H9 (cell line): Measurements from ENCODE around the gene GRM3. TPM values are rescaled to one million over a fixed set of nuclear protein-coding genes. Genes with fewer than 3 reads are reported as not detected.

ENCODE experiments used
- DNase-seq: peaks from one replicate; pipeline ENCODE4 v3.0.0-alpha.2; 2017
- H2AFZ ChIP-seq: one replicate; pipeline ENCODE4 v1.6.1; 2013; ENCODE audit warnings: mild to moderate bottlenecking, low read length, control low read depth, moderate library complexity
- H2AK5ac ChIP-seq: 2 replicates; pipeline ENCODE4 v1.6.1; 2013; ENCODE audit warnings: low read length, control low read depth, mixed read lengths; ENCODE audit not compliant: insufficient read length
- H2BK120ac ChIP-seq: one replicate; pipeline ENCODE4 v1.6.1; 2013; ENCODE audit warnings: low read depth, mild to moderate bottlenecking, low read length, control low read depth, inconsistent platforms; ENCODE audit not compliant: poor library complexity, severe bottlenecking
- H2BK12ac ChIP-seq: 2 replicates; pipeline ENCODE4 v1.6.1; 2013; ENCODE audit warnings: low read length, control low read depth, mixed read lengths, low read depth; ENCODE audit not compliant: insufficient read length
- H2BK15ac ChIP-seq: 2 replicates; pipeline ENCODE4 v1.6.1; 2013; ENCODE audit warnings: low read depth, low read length, control low read depth
- H2BK20ac ChIP-seq: one replicate; pipeline ENCODE4 v1.6.1; 2013; ENCODE audit warnings: low read depth, mild to moderate bottlenecking, low read length, control low read depth, inconsistent platforms; ENCODE audit not compliant: poor library complexity, severe bottlenecking
- H2BK5ac ChIP-seq: 2 replicates; pipeline ENCODE4 v1.6.1; 2013; ENCODE audit warnings: low read length, control low read depth, mixed read lengths; ENCODE audit not compliant: insufficient read length
- H3K14ac ChIP-seq: 2 replicates; pipeline ENCODE4 v1.6.1; 2013; ENCODE audit warnings: low read length, control low read depth; ENCODE audit not compliant: insufficient read depth
- H3K18ac ChIP-seq: 2 replicates; pipeline ENCODE4 v1.6.1; 2013; ENCODE audit warnings: low read depth, mild to moderate bottlenecking, mixed read lengths, low read length, control low read depth; ENCODE audit not compliant: insufficient read length
- H3K23ac ChIP-seq: 2 replicates; pipeline ENCODE4 v1.6.1; 2013; ENCODE audit warnings: low read length, control low read depth, mixed read lengths, low read depth; ENCODE audit not compliant: insufficient read length
- H3K23me2 ChIP-seq: 2 replicates; pipeline ENCODE4 v1.6.1; 2013; ENCODE audit warnings: low read depth, mild to moderate bottlenecking, mixed read lengths, low read length, control low read depth; ENCODE audit not compliant: insufficient read length, poor library complexity, severe bottlenecking
- H3K27ac ChIP-seq: 2 replicates; pipeline ENCODE4 v1.5.1; 2013; ENCODE audit warnings: low read length, control low read depth, mixed read lengths, low read depth; ENCODE audit not compliant: insufficient read length
- H3K27me3 ChIP-seq: 2 replicates; pipeline ENCODE4 v1.6.1; 2013; ENCODE audit warnings: low read length, control low read depth, inconsistent platforms; ENCODE audit not compliant: insufficient read depth
- H3K4ac ChIP-seq: 2 replicates; pipeline ENCODE4 v1.6.1; 2013; ENCODE audit warnings: low read depth, mild to moderate bottlenecking, control low read depth, inconsistent platforms, low read length, moderate library complexity
- H3K4me1 ChIP-seq: 2 replicates; pipeline ENCODE4 v1.6.1; 2013; ENCODE audit warnings: low read length, control low read depth, inconsistent platforms; ENCODE audit not compliant: insufficient read depth
- H3K4me2 ChIP-seq: 2 replicates; pipeline ENCODE4 v1.6.1; 2013; ENCODE audit warnings: low read length, control low read depth, mixed read lengths; ENCODE audit not compliant: insufficient read length, insufficient read depth
- H3K56ac ChIP-seq: 2 replicates; pipeline ENCODE4 v1.6.1; 2013; ENCODE audit warnings: low read depth, mild to moderate bottlenecking, mixed read lengths, low read length, control low read depth; ENCODE audit not compliant: insufficient read length
- H3K79me1 ChIP-seq: 2 replicates; pipeline ENCODE4 v1.6.1; 2013; ENCODE audit warnings: low read depth, mild to moderate bottlenecking, moderate library complexity, low read length, control low read depth, inconsistent platforms; ENCODE audit not compliant: insufficient read depth, poor library complexity, severe bottlenecking
- H3K79me2 ChIP-seq: 2 replicates; pipeline ENCODE4 v1.6.1; 2013; ENCODE audit warnings: low read length, control low read depth, inconsistent platforms; ENCODE audit not compliant: insufficient read depth
- H3K9ac ChIP-seq: 2 replicates; pipeline ENCODE4 v1.6.1; 2013; ENCODE audit warnings: low read length, control low read depth, mixed read lengths; ENCODE audit not compliant: insufficient read length; ENCODE audit errors: extremely low read depth
- H3K9me3 ChIP-seq: one replicate; pipeline ENCODE4 v1.6.1; 2013; ENCODE audit warnings: low read depth, low read length, inconsistent platforms; ENCODE audit not compliant: control insufficient read depth
- H3T11ph ChIP-seq: one replicate; pipeline ENCODE4 v1.6.1; 2013; ENCODE audit warnings: mild to moderate bottlenecking, low read length, control low read depth, inconsistent platforms
- H4K20me1 ChIP-seq: one replicate; pipeline ENCODE4 v1.6.1; 2013; ENCODE audit not compliant: control insufficient read depth, insufficient read length, insufficient read depth
- H4K5ac ChIP-seq: 2 replicates; pipeline ENCODE4 v1.6.1; 2013; ENCODE audit warnings: low read depth, mild to moderate bottlenecking, mixed read lengths, low read length, control low read depth; ENCODE audit not compliant: insufficient read length
- H4K8ac ChIP-seq: replicated peaks from 2 replicates; pipeline ENCODE4 v1.6.1; 2013; ENCODE audit warnings: low read length, control low read depth, mixed read lengths, low read depth; ENCODE audit not compliant: insufficient read length
- H4K91ac ChIP-seq: 2 replicates; pipeline ENCODE4 v1.6.1; 2013; ENCODE audit warnings: low read depth, mild to moderate bottlenecking, moderate library complexity, mixed read lengths, low read length, control low read depth; ENCODE audit not compliant: insufficient read length
- H3K27ac Mint-ChIP-seq, 3 experiments: 2 replicates in 2 of 3; 3 replicates in 1 of 3; pipeline ENCODE4 v1.8.0; 2020 to 2021; ENCODE audit warnings: mixed read lengths in 3 of 3, mild to moderate bottlenecking in 1 of 3, moderate library complexity in 1 of 3
- H3K27me3 Mint-ChIP-seq: 2 replicates; pipeline ENCODE4 v1.8.0; 2021; ENCODE audit warnings: low read depth, mild to moderate bottlenecking, moderate library complexity, mixed read lengths
- H3K36me3 Mint-ChIP-seq, 3 experiments: 2 replicates in 2 of 3; 3 replicates in 1 of 3; pipeline ENCODE4 v1.8.0; 2020 to 2021; ENCODE audit warnings: low read depth in 3 of 3, mixed read lengths in 3 of 3; ENCODE audit not compliant: insufficient read depth in 1 of 3
- H3K4me1 Mint-ChIP-seq, 2 experiments: 2 replicates each; pipeline ENCODE4 v1.8.0; 2020; ENCODE audit warnings: mixed read lengths in 2 of 2
- H3K4me3 Mint-ChIP-seq, 2 experiments: 2 replicates in 1 of 2; 3 replicates in 1 of 2; pipeline ENCODE4 v1.8.0; 2020 to 2021; ENCODE audit warnings: mild to moderate bottlenecking in 2 of 2, mixed read lengths in 2 of 2, moderate library complexity in 1 of 2
- H3K9me3 Mint-ChIP-seq, 2 experiments: 2 replicates in 1 of 2; 3 replicates in 1 of 2; pipeline ENCODE4 v1.8.0; 2020; ENCODE audit warnings: mild to moderate bottlenecking in 2 of 2, mixed read lengths in 2 of 2, moderate library complexity in 1 of 2
- WGBS: extraction: QIAGEN DNeasy Blood & Tissue Kit; methylation state at CpG from one replicate; pipeline ENCODE4 v1.1.7; 2013; ENCODE audit warnings: missing lambda C conversion rate, low lambda C conversion rate, mixed read lengths; ENCODE audit not compliant: insufficient read length; ENCODE audit errors: extremely low coverage; 5-methylcytosine and 5-hydroxymethylcytosine counted together
- total RNA-seq: library from RNA; stranded (reverse); gene quantifications from 2 replicates; pipeline ENCODE4 v1.2.1, GENCODE V29; 2021
- TF ChIP-seq, protein P1 (sequence below): fragments of 200-600 bp; sonication (generic); conservative IDR thresholded peaks from 3 replicates; pipeline ENCODE4 v1.8.0; 2021; ENCODE audit warnings: antibody characterized with exemption, mild to moderate bottlenecking

The GRM3 gene
- total RNA-seq, 1 experiment from 2014 or later, result 0.15 TPM

DNA sequence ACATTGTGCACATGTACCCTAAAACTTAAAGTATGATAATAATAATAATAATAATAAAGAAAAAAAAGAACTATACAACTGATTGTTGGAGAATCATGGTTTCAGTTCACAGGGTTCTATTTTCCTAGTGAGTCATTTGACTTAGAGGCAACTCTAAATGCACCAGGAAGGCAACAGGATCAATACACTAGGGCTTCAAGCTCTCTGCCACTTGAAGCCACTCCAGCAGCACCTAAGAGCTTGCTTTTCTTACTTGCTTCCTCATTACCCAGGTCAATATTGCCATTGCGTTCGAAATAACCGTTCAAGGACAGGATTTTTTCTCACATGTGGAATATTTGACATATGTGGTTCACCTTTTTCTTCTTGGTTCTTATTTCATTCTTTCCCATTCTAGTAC is 189.7 kb downstream of the GRM3 start:
- H3K79me1 ChIP-seq, result no peaks in the 10 kb centered on the region
- Mint-ChIP-seq H3K4me1 (no peaks in the 10 kb centered on the region), H3K9me3 (no peaks in the 10 kb centered on the region), H3K4me3 (no peak overlapping the region), H3K36me3 (no peaks in the 10 kb centered on the region), H3K27ac (no peak overlapping the region), H3K27me3 (no peaks in the 10 kb centered on the region)
- H4K5ac ChIP-seq, result no peak overlapping the region
- H2BK15ac ChIP-seq, result no peak overlapping the region
- WGBS, result no CpG with 5 or more reads among the region's 3 CpGs
- no peak overlapping the region for H2BK5ac ChIP-seq
- no peak overlapping the region for H3K56ac ChIP-seq
- no peaks in the 10 kb centered on the region for H3K79me2 ChIP-seq
- H3K27me3 ChIP-seq, result no peaks in the 10 kb centered on the region
- no peak overlapping the region for H2BK120ac ChIP-seq
- H3K4me1 ChIP-seq, result no peaks in the 10 kb centered on the region
- no peak overlapping the region for H2AFZ ChIP-seq
- no peak overlapping the region for H3K4me2 ChIP-seq
- H3K23me2 ChIP-seq, result no peaks in the 10 kb centered on the region
- H3K14ac ChIP-seq, result no peak overlapping the region
- no peak overlapping the region for H3T11ph ChIP-seq
- H2BK20ac ChIP-seq, result no peak overlapping the region
- no peak overlapping the region for H4K91ac ChIP-seq
- no peak for DNase-seq
- H4K20me1 ChIP-seq, result no peaks in the 10 kb centered on the region
- no peak overlapping the region for H3K23ac ChIP-seq
- no peak overlapping the region for H2AK5ac ChIP-seq
- H3K9ac ChIP-seq, result no peak overlapping the region
- no peaks in the 10 kb centered on the region for H3K9me3 ChIP-seq
- H3K4ac ChIP-seq, result no peak overlapping the region
- no peak overlapping the region for H3K18ac ChIP-seq
- TF ChIP-seq, protein P1, sequence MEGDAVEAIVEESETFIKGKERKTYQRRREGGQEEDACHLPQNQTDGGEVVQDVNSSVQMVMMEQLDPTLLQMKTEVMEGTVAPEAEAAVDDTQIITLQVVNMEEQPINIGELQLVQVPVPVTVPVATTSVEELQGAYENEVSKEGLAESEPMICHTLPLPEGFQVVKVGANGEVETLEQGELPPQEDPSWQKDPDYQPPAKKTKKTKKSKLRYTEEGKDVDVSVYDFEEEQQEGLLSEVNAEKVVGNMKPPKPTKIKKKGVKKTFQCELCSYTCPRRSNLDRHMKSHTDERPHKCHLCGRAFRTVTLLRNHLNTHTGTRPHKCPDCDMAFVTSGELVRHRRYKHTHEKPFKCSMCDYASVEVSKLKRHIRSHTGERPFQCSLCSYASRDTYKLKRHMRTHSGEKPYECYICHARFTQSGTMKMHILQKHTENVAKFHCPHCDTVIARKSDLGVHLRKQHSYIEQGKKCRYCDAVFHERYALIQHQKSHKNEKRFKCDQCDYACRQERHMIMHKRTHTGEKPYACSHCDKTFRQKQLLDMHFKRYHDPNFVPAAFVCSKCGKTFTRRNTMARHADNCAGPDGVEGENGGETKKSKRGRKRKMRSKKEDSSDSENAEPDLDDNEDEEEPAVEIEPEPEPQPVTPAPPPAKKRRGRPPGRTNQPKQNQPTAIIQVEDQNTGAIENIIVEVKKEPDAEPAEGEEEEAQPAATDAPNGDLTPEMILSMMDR, result no peak
- no peak overlapping the region for H3K27ac ChIP-seq
- H4K8ac ChIP-seq, result no peak overlapping the region
- H2BK12ac ChIP-seq, result no peak overlapping the region
